ENCODE measurements around the gene PCDHGC5. TPM values are rescaled to one million over a fixed set of nuclear protein-coding genes. Genes with fewer than 3 reads are reported as not detected.

PCDHGC5 gene
- total RNA-seq, 1 experiment from 2014 or later = 0.40 TPM

DNA sequence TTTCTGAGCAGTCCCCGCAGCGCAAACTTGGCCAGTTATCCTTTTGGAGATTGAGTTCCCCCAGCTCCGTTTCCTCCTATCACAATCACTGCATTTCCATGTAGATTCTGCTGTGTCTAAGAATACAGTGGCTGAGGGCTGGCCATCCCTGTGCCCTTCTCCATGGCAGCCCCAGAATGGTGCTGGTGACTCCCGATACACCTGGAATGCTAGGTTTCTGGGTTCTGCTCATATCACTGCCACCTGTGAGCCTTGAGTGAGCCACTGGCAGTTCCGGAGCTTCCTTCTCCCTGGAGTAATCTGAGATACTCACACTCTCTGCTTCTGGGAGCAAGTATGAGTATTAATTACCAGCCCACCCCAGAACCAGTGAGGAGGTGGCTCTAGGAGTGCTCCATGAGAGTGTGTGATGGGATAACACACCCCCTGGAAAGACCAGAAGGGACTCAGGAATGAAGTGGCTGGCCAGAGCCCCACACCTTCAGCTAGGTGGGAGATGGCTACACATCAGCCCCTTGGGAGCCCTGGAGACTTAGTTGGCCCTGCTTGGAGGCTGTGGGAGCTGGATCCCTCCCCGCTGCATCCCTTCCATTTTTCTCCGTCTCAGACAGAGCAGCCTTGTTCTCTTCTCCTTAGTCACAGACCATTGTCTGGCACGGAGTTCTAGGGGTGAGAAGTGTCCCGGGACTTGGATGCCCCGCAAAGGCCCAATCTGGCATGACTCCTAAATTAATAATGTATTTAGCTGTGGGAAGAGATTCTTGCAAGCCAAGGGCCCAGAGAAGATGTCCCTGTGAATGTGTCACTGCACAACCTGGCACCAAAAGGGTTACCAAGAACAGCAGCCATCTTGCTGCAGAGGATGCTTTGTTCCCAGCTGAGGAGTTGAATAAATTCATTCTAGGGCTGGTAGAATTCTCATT lies 4.9 kb downstream of the PCDHGC5 start:
- Histone ChIP-seq H3K4me2 (ENCODE audit: low read length) (no peak overlapping the region), H3K27ac (ENCODE audit: low read length) (no peak overlapping the region), H3F3A (ENCODE audit: low read length, unreplicated experiment) (no peaks in the 10 kb centered on the region), H3K9me2 (replicated peaks; ENCODE audit: low read length) (no peaks in the 10 kb centered on the region), H3K79me2 (ENCODE audit: low read length) (no peaks in the 10 kb centered on the region), H3K9ac (ENCODE audit: low read length) (no peak overlapping the region), H3K36me3 (ENCODE audit: low read depth, low read length) (no peaks in the 10 kb centered on the region), H3K4me1 (ENCODE audit: insufficient read depth, low read length) (peaks cover 10% of the 10 kb centered on the region; the same call in 1 of the 2 replicates), H3K4me3 (ENCODE audit: low read length) (no peak overlapping the region), H2AFZ (ENCODE audit: low read length) (no peak overlapping the region), H4K20me1 (ENCODE audit: low read length) (no peaks in the 10 kb centered on the region), H3K9me3 (ENCODE audit: low read length) (no peaks in the 10 kb centered on the region), H3K27me3 (ENCODE audit: low read length) (no peaks in the 10 kb centered on the region)
- intact Hi-C loops (cut with micrococcal nuclease) = no loop called here
- TF ChIP-seq EZH2phosphoT487 (IDR thresholded peaks at IDR 0.05; ENCODE audit: borderline replicate concordance, low read length) (no peak), CTCF (conservative IDR thresholded peaks at IDR 0.05; ENCODE audit: low read depth, low read length) (no peak), EZH2 (IDR thresholded peaks at IDR 0.05; ENCODE audit: low read length, unreplicated experiment) (no peak)
- POLR2A ChIA-PET (ENCODE audit: unreplicated experiment) = no interaction called here
- ATAC-seq = no peak
- no peak for DNase-seq
- CTCF ChIA-PET = no interaction called here
- no TSS peak for BruUV-seq (replicated peaks)

- POLR2A ChIA-PET (ENCODE audit: unreplicated experiment) = no interaction called here
- H2AFZ ChIP-seq (ENCODE audit: low read length) = no peak overlapping the region
- no peak overlapping the region for H3K9ac ChIP-seq (ENCODE audit: low read length)
- no peaks in the 10 kb centered on the region for H3K79me2 ChIP-seq (ENCODE audit: low read length)
- H3K9me2 ChIP-seq (replicated peaks; ENCODE audit: low read length) = no peaks in the 10 kb centered on the region
- H3K4me3 ChIP-seq (ENCODE audit: low read length) = no peak overlapping the region
- no TSS peak for BruUV-seq (replicated peaks)
- no peaks in the 10 kb centered on the region for H3K27me3 ChIP-seq (ENCODE audit: low read length)
- CTCF ChIA-PET = no interaction called here
- intact Hi-C loops (cut with micrococcal nuclease) = no loop called here
- no peak for DNase-seq
- H3K27ac ChIP-seq (ENCODE audit: low read length) = no peak overlapping the region
- no peaks in the 10 kb centered on the region for H3F3A ChIP-seq (ENCODE audit: low read length, unreplicated experiment)
- H3K4me2 ChIP-seq (ENCODE audit: low read length) = no peak overlapping the region
- TF ChIP-seq EZH2 (IDR thresholded peaks at IDR 0.05; ENCODE audit: low read length, unreplicated experiment) = no peak
- TF ChIP-seq CTCF (conservative IDR thresholded peaks at IDR 0.05; ENCODE audit: low read depth, low read length) = no peak
- no peak for TF ChIP-seq EZH2phosphoT487 (IDR thresholded peaks at IDR 0.05; ENCODE audit: borderline replicate concordance, low read length)
- H4K20me1 ChIP-seq (ENCODE audit: low read length) = no peaks in the 10 kb centered on the region
- no peaks in the 10 kb centered on the region for H3K4me1 ChIP-seq (ENCODE audit: insufficient read depth, low read length)
- H3K9me3 ChIP-seq (ENCODE audit: low read length) = no peaks in the 10 kb centered on the region
- no peaks in the 10 kb centered on the region for H3K36me3 ChIP-seq (ENCODE audit: low read depth, low read length)
- no peak for ATAC-seq
Observed at GRCh38 chr5:141494761-141495452, 6.0 kb downstream of the PCDHGC5 start.

GRCh38 chr5:141495453-141495811 lies 6.6 kb downstream of the PCDHGC5 start:
- H3K9me3 ChIP-seq (ENCODE audit: low read length) = no peaks in the 10 kb centered on the region
- DNase-seq (no peak), ATAC-seq (no peak)
- H3K4me2 ChIP-seq (ENCODE audit: low read length) = no peak overlapping the region
- TF ChIP-seq EZH2 (IDR thresholded peaks at IDR 0.05; ENCODE audit: low read length, unreplicated experiment) (no peak), EZH2phosphoT487 (IDR thresholded peaks at IDR 0.05; ENCODE audit: borderline replicate concordance, low read length) (no peak), CTCF (conservative IDR thresholded peaks at IDR 0.05; ENCODE audit: low read depth, low read length) (no peak)
- no peaks in the 10 kb centered on the region for H3K27me3 ChIP-seq (ENCODE audit: low read length)
- no peak overlapping the region for H3K4me3 ChIP-seq (ENCODE audit: low read length)
- H2AFZ ChIP-seq (ENCODE audit: low read length) = no peak overlapping the region
- no peaks in the 10 kb centered on the region for H3K9me2 ChIP-seq (replicated peaks; ENCODE audit: low read length)
- H3K4me1 ChIP-seq (ENCODE audit: insufficient read depth, low read length) = no peaks in the 10 kb centered on the region
- H3K79me2 ChIP-seq (ENCODE audit: low read length) = no peaks in the 10 kb centered on the region
- no peak overlapping the region for H3K9ac ChIP-seq (ENCODE audit: low read length)
- POLR2A ChIA-PET (ENCODE audit: unreplicated experiment) = no interaction called here
- H4K20me1 ChIP-seq (ENCODE audit: low read length) = no peaks in the 10 kb centered on the region
- BruUV-seq (replicated peaks) = no TSS peak
- CTCF ChIA-PET = no interaction called here
- H3F3A ChIP-seq (ENCODE audit: low read length, unreplicated experiment) = no peaks in the 10 kb centered on the region
- H3K36me3 ChIP-seq (ENCODE audit: low read depth, low read length) = no peaks in the 10 kb centered on the region
- intact Hi-C loops (cut with micrococcal nuclease) = no loop called here
- H3K27ac ChIP-seq (ENCODE audit: low read length) = no peak overlapping the region
